KG1 (cell line): Measurements from ENCODE around the gene BEST2.

Experiments used
- DNase-seq: peaks from one replicate; lab custom pipeline; 2025; lab: John Stamatoyannopoulos, UW

BEST2 gene

GRCh38 chr19:12800923-12801465 lies 49.4 kb downstream of the BEST2 start:
- DNase-seq, result no peak

GRCh38 chr19:12801466-12802266 lies 50.1 kb downstream of the BEST2 start, which contains the start of the genes PRDX2 and THSD8:
Gene PRDX2 (minus strand): TSS chr19:12801800. CDS start chr19:12801261, 539 bp downstream.
Gene THSD8 (plus strand): TSS chr19:12802069. CDS start chr19:12802072, 3 bp downstream.
- peak; percentile 37 for DNase-seq

DNA sequence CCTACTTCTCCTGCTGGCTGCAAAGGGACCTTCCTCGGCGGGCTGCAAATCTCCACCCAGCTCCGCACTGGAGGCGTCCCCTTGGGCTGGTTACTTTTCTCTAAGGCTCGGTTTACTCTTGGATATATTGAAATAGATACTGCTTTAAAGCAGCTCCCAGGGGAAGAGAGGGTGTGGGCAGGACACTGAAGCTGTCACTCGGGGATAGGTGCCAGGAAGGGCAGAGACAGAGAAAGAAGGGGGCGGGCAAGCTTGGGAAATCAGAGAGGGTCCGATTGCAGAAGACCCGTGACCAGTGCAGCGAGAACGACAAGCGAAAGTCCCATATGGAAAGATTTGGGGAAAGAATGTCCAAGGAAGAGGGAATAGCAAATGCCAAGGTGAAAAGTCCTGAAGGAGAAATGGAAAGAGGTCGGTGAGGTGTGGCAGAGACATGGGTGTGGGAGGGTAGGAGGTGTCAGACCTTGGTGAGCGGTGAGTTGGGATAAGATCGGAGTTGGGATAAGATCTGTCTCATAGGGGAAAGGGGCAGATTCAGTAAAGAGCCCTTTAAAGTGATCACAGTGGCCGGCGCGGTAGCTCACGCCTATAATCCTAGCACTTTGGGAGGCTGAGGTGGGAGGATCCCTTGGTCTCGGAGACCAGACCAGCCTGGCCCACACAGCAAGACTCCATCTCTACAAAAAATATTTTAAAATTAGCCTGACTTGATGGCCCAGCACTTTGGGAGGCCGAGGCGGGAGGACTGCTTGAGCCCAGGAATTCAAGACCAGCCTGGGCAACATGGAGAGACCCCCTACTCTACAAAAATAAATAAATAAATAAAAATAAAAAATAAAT lies 50.9 kb downstream of the BEST2 start:
- DNase-seq, result no peak

DNA sequence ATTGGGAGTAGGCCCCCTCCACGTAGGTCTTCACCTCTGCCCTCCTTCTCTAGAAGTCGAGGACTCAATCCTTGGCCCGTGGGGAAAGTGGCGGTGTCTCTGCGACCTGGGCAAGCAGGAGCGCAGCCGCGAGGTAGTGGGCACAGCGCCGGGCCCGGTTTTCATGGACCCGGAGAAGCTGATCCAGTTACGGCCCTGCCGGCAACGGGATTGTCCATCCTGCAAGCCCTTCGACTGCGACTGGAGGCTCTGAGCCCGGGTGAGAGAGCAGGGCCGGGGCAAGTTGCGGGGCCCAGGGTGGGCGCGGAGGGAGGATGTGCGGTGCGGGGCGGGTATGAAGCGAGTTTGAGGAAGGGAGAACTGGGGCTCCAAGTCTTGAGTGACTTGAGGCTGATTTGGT lies 52.5 kb downstream of the BEST2 start:
- DNase-seq, result no peak

GRCh38 chr19:12806242-12807081 lies 54.9 kb downstream of the BEST2 start, which contains the start of gene RNASEH2A:
Gene RNASEH2A (plus strand): TSS chr19:12806584. CDS start chr19:12806674, 90 bp downstream.
- DNase-seq, result peak; percentile 59
